G401.6 (cell line): ENCODE results near the gene PTGIS.

Experiments used
- FAIRE-seq: peaks from 2 replicates; lab custom pipeline; 2012; peaks lifted over from hg19 to GRCh38; lab: Jason Lieb, UNC

Gene PTGIS

DNA sequence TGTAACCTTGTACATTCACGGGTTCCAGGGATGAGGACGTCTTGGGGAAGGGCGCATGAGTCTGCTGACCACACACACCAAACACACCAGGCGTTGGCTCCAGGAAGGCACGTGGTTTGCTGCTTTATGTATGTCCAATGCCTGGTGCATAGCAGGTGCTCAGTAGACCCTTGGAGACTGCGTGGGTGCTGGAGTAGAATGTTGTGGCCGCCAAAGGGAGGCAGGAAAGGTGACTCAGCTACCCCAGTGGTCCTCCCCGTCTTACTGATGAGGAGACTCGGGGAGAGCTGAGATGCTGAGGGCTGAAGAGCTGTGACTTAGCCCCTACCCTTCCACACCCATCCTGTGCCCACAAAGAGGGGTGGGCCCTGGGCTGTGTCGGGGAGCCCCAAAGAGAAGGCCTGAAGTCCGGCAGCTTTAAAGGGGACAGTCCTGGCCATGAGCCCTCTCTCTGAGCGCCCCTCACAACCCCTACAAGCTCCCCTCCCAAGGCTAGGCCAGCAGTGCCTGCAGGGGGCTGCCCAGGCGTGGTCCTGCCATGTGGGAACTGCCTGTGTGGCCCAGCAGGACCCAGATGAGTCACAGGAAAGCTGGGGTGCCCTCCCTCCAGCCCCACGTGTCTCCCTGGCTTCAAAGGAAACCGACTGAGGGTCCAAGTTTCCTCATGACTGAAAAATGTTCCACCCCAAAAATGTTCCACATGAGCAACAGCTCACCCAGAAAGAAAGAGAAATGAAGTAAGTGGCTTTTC lies 28.0 kb upstream of the PTGIS start:
- no peak for FAIRE-seq

DNA sequence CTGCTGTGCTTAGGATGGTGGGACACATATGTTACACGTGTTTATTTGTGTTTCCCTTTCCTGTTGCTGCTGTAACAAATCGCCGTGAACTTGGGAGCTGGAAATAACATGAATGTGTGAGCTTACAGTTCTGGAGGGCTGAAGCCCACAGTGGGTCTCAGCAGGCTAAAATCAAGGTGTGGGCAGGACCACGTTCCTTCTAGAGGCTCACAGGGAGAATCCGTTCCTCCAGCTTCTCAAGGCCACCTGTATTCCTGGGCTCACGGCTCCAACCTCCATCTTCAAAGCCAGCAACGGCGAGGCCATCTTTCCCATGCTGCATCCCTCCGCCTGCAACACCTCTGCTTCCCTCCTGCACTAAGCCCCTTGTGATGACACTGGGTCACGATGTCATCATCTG lies 27.4 kb upstream of the PTGIS start:
- FAIRE-seq = no peak

DNA sequence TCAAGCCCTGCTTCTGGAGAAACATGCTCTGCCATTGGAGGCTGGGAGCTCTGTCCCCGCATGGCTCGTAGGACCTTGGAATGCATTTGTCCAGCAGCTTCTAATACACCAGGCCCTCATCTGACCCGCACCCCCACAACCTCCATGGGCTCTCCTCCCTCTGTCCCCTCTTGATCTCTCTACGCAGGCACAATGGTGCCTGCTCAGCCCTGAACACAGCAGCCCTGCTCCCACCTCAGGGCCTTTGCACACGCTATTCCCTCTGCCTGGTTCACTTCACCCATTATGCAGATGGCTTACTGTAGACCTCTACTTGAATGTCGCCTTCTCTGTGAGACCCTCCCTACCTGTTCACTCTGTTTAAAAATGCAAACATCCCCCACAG lies 27.0 kb upstream of the PTGIS start:
- FAIRE-seq = no peak

DNA sequence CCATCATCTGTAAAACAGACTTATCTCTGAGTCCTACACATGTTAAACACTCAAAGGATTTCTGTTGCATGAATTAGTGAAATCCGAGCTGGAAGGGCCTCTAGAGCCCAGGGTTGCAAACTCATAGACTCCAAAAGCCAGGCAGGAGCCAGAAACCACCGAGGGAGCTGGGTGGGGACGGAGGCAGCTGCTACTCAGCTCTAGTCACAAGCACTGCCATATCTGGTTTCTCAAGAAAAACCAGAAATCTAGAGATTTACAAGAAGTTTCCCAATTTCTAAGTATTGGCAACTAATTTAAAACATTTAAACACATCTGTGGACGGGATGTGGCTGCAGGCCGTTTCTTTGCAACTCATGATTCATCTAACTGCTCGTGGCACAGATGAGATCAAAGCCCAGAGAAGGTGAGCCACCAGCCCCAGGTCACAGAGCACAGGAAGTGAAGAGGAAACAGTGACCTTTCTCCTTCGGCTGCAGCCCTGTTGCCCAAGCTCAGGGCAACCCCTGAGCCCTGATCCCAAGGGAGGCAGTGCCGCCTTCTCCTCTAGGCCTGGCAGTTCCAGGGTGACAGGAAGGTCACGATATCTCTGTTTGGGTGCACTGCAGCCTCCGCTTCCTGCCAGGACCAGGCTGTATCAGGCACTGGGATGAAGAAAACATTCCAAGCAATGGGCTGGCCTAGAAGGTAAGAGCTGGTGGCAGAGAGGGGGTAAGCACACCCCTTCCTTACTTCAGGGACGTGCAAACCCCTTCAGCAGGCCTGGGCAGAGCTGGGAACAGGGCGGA lies 26.4 kb upstream of the PTGIS start:
- no peak for FAIRE-seq

DNA sequence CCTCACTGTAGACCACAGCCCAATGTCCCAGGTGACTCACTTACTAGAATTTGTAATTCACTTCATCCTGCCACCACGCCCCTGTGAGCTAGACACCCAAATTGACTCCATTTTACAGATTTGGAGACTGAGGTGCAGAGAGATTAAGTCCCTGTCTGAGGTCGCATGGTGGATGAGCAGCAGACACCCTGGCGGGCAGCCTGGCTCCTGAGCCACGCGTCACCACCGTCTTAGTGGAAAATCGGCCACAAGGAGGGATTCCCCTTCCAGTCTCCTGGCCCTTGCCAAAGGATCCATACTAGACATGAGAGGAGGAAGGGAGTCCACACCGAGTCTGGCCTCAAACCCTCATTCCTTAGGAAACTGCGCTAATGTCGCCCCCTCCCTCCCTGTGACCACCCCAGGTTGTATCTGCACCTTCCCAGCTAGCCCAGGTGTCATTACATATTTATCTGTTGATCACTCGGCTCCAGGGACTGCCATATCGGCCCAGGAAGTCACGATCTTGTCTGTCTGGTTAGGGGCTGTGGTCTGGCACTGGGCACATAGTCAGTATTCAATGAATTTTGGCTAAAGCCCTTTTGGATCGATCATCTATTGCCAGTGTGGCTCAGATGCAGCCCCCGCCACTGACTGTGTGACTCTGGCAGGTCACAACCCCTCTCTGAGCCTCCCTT lies 25.7 kb upstream of the PTGIS start:
- FAIRE-seq = no peak

DNA sequence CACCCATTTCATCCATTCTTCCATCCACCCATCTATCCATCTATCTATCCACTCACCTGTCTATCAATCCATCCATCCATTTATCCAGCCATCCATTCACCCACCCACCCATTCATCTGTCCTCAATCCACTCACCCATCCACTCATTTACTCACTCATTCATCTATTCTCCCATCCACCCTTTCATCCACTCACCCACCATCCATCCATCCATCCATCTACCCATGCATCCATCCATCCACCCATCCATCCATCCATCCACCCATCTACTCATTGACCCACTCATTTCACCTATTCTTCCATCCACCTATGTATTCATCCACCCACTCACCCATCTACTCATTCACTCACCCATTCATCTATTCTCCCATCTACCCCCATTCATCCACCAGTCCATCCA lies 24.2 kb upstream of the PTGIS start:
- FAIRE-seq = no peak

DNA sequence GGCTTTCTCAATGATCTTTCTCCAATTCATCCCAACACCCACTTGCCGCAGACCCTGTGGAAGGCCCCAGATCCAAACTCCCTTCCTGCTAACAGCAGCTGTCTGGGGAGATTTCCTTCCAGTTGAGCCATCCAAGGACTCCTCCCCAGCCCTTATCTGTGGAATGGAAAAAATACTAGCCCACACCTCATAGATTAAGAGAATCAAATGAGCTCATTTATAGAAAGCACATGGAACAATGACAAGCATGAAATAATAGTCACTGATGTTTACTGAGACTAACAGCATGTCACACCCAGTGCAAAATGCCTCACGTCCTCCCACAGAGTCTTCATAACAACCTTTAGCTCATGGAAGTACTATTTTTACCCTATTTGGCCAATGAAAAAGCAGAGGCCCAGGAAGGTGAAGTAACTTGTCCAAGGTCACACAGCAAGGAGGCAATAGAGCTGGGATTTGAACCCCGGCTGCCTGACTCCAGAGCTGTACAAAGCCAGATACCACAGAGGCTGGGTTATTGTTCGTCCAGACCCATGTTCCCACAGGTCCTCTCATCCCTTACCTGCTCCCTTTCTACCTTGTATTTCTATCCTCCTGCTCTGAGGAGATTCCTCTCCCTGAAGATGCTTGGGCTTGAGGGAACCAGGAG lies 23.4 kb upstream of the PTGIS start:
- no peak for FAIRE-seq

DNA sequence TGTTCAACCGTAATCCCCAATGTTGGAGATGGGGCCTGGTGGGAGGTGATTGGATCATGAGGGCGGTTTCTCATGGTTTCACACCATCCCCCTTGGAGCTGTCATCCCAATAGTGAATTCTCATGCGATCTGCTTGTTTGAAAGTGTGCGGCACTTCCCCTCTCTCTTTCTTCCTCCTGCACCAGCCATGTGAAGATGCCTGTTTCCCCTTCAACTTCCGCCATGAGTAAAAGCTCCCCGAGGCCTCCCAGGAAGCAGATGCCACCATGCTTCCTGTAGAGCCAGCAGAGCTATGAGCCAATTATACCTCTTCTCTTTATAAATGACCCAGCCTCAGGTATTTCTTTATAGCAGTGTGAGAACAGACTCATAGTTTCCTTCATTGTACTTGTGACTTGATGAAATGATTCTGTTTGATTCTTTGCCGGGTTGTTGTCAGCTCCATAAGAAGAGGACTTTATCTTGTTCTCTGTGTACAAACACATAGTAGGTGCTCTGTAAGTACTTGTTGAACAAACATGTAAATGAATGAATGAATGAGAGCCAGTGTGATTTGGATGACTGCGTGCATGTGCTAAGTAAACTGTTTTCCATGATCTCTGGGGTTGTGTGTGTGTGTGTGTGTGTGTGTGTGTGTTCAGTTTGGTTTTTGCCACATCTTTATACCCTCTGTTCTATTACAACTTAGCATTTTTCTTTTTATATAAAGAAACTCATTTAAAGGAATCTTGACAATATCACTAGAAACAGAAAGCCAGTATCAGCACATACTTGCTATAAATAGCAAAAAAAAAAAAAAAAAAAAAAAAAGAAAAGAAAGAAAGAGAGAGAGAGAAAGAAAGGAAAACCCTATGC lies 22.5 kb upstream of the PTGIS start:
- FAIRE-seq = no peak

DNA sequence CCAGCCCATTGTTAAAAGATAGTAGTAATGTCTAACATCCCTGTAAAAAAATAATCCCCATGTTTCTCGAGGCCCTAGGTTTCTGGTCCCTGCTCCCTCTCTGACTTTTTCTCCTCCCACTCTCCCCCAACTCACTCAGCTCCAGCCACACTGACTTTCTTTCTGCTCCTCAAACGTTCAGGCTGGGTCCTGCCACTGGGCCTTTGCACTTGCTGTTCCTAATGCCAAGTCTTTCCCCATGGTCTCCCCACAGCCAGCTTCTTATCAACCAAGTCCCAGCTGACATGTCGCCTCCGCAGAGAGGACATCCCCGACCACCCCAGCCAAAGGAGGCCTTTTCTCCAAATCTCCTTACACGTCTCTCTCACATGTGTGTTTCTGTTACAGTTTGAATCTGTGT lies 21.8 kb upstream of the PTGIS start:
- no peak for FAIRE-seq

DNA sequence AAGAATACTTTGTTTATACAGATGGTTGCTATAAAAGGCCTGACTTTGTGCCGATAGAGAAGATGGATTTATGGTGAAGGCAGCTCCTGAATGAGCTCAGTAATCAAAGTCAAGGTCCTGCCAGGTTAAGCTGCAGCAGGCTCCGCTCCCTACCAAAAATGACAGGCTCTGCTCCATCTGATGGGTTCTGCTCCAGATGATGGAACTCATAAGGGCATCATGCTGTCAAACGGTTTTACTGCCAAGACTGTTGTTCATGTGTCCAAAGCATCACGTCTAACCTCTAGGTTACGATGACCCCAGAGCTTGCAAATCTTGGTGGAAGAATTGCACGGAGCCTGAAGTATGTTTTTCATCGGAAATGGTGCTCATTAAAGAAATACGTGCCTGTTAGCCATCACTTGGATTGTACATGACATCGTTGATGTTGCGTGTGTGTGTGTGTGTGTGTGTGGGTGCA lies 19.2 kb upstream of the PTGIS start:
- no peak for FAIRE-seq

DNA sequence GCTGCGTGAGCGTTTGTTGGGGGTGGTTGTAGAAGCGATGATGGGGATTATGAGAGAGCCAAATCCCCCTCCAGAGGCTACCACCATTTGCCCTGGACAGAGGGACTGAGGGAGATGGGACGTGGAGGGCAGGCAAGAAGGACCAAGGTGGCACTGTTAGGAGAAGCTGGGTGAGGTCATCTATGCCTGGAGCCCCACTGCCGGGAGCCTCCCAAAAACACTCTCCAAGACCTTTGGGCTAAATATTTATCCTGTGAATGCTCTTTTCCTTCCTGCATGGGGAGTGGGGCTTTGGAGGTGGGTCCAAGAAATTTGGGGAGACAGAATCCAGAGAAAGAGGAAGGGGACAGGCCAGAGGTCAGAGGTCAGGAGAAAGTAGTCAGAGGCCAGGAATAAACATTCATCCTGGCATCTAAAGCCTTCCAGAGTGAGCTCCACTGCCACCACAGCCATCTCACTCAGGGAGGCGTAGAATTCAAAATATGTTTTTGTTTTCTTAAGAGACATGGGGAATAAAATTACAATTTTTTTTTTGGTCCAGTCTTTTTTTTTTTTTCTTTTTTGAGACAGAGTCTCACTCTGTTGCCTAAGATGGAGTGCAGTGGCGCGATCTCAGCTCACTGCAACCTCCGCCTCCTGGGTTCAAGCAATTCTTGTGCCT lies 17.8 kb upstream of the PTGIS start:
- FAIRE-seq = no peak

DNA sequence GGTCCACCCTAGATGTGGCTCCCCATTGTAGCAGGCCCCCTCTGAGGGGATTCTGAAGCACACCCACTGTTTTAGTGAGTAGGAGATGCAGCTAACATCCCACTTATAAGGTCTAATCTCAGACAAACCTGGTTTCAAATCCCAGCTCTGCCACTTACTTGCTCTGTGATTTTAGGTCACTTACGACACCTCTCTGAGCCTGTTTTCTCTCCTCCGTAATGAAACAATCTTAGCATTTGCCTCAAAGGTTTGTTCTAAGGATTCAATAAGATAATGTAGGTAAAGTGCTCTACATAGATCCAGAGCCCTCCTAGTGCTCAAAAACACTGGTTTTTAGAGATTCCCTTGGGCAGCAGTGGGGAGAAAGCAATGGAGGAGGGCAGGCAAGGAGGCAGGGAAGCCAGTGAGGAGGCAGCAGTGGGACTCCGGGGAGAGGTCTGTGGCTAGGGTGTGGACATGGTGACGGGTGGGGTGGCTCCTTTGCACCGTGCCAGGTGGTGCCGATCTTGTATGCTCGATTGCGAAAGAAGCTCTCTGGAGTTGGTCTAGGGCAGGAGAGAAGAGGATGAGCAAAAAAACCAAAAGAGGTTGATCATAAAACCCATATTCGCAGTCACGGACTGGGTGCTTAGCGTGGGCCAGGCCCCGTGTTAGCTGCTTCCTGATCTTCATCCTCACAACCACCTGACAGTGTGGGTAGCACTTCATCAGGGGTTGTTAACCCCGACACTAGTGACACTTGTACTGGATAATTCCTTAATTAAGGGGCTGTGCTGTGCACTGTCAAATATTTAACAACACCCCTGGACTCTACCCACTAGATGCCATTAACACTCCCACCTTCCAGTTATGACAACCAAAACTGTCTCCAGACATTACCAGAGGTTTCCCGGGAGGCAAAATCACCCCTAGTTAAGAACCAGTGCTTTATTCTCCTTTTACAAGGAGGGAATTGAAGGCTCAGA lies 16.8 kb upstream of the PTGIS start:
- no peak for FAIRE-seq

DNA sequence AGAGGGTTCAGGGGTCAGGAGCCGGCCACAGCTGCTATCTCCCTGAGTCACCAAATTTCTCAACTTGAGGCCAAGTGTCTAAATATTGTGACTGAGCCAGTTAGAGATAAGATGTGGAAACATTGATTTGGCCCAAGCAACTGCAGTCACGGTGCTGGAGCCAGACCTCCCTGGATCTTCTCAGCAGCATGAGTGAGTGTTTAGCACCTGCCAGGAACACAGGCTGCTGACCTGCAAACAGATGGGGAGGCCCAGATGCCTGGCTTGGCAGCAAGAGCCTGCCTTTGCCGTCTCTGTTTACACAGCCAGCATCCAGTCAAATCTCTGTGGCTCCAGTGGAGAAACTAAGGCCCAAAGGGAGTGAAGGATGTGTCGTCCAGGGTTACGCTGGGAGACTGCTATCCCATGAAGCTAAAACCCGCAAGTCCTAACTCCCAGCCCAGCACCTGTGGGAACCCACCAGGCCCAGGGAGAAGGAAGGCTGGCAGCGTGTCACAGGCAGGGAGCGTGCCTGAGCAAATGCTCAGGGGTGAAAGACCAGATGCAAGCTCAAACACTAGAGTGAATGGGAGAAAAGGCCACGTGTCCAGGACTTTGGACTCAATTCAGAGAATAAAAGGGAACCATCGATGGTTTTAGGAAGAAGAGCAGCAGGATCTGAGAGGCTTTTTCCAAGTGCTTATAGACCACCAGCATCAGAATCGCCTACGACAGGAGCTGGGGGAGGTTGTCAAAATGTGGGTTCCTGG lies 15.9 kb upstream of the PTGIS start:
- FAIRE-seq = no peak

DNA sequence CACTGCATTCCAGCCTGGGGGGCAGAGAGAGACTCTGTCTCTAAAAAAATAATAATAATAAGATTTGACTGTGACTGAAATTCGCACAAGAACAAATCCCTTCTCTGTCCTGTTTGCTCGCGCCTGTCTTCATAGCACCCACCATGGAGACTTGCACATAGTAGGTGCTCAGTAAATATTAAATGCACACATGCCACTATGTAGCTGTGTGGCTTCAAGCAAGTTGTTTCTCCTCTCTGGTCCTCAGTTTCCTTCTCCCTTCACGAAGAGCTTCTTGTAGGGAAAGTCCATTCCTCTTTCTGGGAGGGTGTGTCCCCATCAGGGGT lies 15.4 kb upstream of the PTGIS start:
- FAIRE-seq = no peak

DNA sequence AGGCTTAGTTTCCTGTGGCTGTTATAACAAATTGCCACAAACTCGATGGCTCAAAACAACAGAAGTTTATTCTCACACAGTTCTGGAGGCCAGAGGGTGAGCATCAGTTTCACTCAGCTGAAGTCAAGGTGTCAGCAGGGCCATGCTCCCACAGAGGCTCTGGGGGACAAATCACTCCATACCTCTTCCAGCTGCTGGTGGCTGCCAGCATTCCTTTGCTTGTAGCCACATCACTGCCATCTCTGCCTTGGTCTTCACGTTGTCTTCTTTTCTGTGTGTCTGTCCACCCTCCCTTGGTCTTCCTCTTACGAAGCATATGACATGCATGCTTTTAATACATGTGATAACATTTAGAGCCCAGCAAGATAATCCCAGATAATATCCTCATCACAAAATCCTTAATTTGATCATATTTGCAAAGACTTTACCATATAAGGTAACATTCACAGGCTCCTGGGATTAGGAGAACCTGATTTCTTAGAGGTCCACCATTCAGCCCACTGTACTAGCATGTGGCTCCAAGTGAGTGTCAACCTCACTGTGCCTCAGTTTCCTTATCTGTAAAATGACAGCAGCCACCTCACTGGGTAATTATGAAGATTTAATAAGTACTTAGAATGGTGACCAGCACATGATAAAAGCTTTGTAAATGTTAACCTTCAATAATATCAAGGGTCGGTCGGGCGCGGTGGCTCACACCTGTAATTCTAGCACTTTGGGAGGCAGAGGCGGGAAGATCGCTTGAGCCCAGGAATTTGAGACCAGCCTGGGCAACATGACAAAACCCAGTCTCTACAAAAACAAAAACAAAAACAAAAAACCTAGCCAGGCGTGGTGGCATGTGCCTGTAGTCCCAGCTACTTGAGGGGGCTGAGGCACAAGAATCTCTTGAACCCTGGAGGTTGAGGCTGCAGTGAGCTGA lies 14.7 kb upstream of the PTGIS start:
- no peak for FAIRE-seq

DNA sequence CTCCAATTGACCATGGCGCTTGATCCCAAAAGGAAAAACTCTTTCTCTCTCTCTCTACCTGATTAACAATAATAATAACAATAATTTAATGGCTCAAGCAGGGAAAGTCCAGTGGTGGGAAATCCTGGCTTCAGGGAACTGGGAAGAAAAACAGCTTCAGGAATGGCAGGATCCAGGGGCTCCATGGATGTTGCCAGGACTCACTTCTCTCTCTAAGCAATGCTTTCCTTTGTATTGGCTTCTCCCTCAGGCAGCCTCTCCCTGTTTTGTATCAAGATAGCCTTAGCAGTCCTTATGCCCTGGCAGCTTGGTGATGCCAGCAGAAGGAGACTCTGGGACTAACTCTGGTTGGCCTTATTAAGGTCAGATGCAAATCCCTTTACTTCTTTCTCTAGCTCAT lies 13.5 kb upstream of the PTGIS start:
- no peak for FAIRE-seq

DNA sequence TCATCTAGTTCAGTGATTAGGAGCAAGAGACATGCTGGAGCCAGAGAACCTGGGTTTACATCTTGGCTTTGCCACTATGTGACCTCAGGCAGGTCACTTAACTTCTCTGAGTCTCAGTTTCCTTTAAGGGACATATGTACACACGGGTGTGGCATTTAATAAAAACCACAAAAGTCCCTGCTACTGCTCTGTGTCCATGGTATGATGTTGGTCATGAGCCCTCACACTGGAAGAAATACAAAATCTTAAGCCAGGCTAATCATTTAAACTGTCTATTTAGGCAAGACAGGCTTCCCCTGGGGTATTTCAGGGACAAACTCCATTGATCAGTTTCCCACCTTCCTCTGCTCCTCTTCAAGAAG lies 12.9 kb upstream of the PTGIS start:
- FAIRE-seq = no peak
